Natural killer cell (primary cell): ENCODE measurements around the gene PHLDA2. TPM values are rescaled to one million over a fixed set of nuclear protein-coding genes. Genes with fewer than 3 reads are reported as not detected.
"Not testable (repeated sequence)": the region's sequence is repeated elsewhere in the genome, so short reads cannot be mapped to it uniquely, and the experiment has no call there.

Experiments used
- ATAC-seq, 3 donors: fragments of 150-1000 bp in 2 of 3; fragments of 200-7000 bp in 1 of 3; cut with Tn5 transposase; 1 replicate in 1 of 3; 2 replicates in 2 of 3; pipeline ENCODE4 v1.10.0; 2021; ENCODE audit warnings: mild to moderate bottlenecking in 2 of 3, moderate library complexity in 2 of 3
- DNase-seq, 2 donors: peaks; one replicate each; pipeline versions ENCODE4 v3.0.0 to v3.0.0-alpha.2; 2013 to 2021; ENCODE audit warnings: mixed read lengths in 1 of 2
- H3K27ac ChIP-seq: one replicate; pipeline ENCODE4 v1.5.1; 2013; ENCODE audit warnings: mild to moderate bottlenecking, low read length
- H3K27me3 ChIP-seq: one replicate; pipeline ENCODE4 v1.6.1; 2013; ENCODE audit warnings: low read length; ENCODE audit not compliant: control insufficient read depth, insufficient read depth
- H3K36me3 ChIP-seq: one replicate; pipeline ENCODE4 v1.6.1; 2013; ENCODE audit warnings: low read length; ENCODE audit not compliant: control insufficient read depth, insufficient read depth
- H3K4me1 ChIP-seq: one replicate; pipeline ENCODE4 v1.6.1; 2013; ENCODE audit warnings: low read length; ENCODE audit not compliant: control insufficient read depth, insufficient read depth
- H3K4me3 ChIP-seq: one replicate; pipeline ENCODE4 v1.5.1; 2013; ENCODE audit warnings: low read length
- H3K9me3 ChIP-seq: one replicate; pipeline ENCODE4 v1.6.1; 2013; ENCODE audit warnings: low read length; ENCODE audit not compliant: control insufficient read depth, insufficient read depth
- H3K27ac Mint-ChIP-seq, 2 donors: one replicate each; pipeline ENCODE4 v1.8.0; 2022; ENCODE audit warnings: mild to moderate bottlenecking in 2 of 2, mixed read lengths in 2 of 2, moderate library complexity in 1 of 2
- H3K27me3 Mint-ChIP-seq, 2 donors: one replicate each; pipeline ENCODE4 v1.8.0; 2022; ENCODE audit warnings: low read depth in 2 of 2, mixed read lengths in 2 of 2
- H3K36me3 Mint-ChIP-seq: one replicate; pipeline ENCODE4 v1.8.0; 2022; ENCODE audit warnings: mixed read lengths
- H3K4me1 Mint-ChIP-seq, 2 donors: one replicate each; pipeline ENCODE4 v1.8.0; 2022; ENCODE audit warnings: mixed read lengths in 2 of 2
- H3K4me3 Mint-ChIP-seq: one replicate; pipeline ENCODE4 v1.8.0; 2022; ENCODE audit warnings: mild to moderate bottlenecking, moderate library complexity, mixed read lengths
- H3K9me3 Mint-ChIP-seq, 2 donors: one replicate each; pipeline ENCODE4 v1.8.0; 2022; ENCODE audit warnings: mixed read lengths in 2 of 2
- CTCF ChIP-seq: fragments of 200-600 bp; IDR thresholded peaks from one replicate; pipeline ENCODE4 v1.8.0; 2022; ENCODE audit warnings: antibody characterized with exemption
- WGBS: methylation state at CpG from one replicate; pipeline ENCODE4 v1.1.7; 2013; ENCODE audit warnings: missing lambda C conversion rate; ENCODE audit not compliant: insufficient coverage; 5-methylcytosine and 5-hydroxymethylcytosine counted together
- intact Hi-C: fragments of 100-400 bp; cut with micrococcal nuclease; formaldehyde crosslinking; loops from one replicate; pipeline ENCODE4 v1.14.2; 2022
- total RNA-seq, 4 donors: library from RNA; stranded (reverse); fragments of 120-200 nt in 1 of 4; gene quantifications; one replicate each; pipeline versions ENCODE4 v1.2.3 to v1.2.4, GENCODE V29; 2013 to 2022

PHLDA2 gene
- total RNA-seq, 3 donors from 2014 or later (not counting 1 experiment from before 2014, with no cell fraction given) = 0.79 to 3.2 (median 2.2) TPM

GRCh38 chr11:2937641-2938457 lies 8.6 kb upstream of the PHLDA2 start:
- not testable (repeated sequence) for ATAC-seq

GRCh38 chr11:2934611-2935239 lies 5.5 kb upstream of the PHLDA2 start:
- H3K4me1 Mint-ChIP-seq = peaks cover 5 to 43% of the 10 kb centered on the region in 2 donors
- peak overlapping the region in 1 of 2 donors; percentile 69 for H3K27ac Mint-ChIP-seq
- Histone ChIP-seq H3K4me3 (no peak overlapping the region), H3K27me3 (peaks cover 15% of the 10 kb centered on the region), H3K36me3 (no peaks in the 10 kb centered on the region), H3K9me3 (peaks cover 12% of the 10 kb centered on the region), H3K27ac (no peak overlapping the region), H3K4me1 (peaks cover 29% of the 10 kb centered on the region)
- no peak for ATAC-seq
- no peak for DNase-seq
- 93% methylated on average over 14 of the region's 14 CpGs for WGBS
- intact Hi-C loops = loop anchor here (5.0 kb wide), 2 partner anchors 37 to 58 kb away; partner anchors contain the start of gene NAP1L4
- no peak overlapping the region for H3K4me3 Mint-ChIP-seq
- H3K27me3 Mint-ChIP-seq = peaks cover 0 to 7% of the 10 kb centered on the region in 2 donors
- H3K9me3 Mint-ChIP-seq = peaks cover 11 to 15% of the 10 kb centered on the region in 2 donors
- H3K36me3 Mint-ChIP-seq = peaks cover 14% of the 10 kb centered on the region
- no peak for TF ChIP-seq CTCF

More at GRCh38 chr11:2937641-2938457, 8.6 kb upstream of the PHLDA2 start:
- peak in 1 of 2 donors; percentile 42 for DNase-seq
- H3K9me3 Mint-ChIP-seq = peaks cover 11 to 15% of the 10 kb centered on the region in 2 donors
- H3K27me3 Mint-ChIP-seq, H3K27ac ChIP-seq, H3K27me3 ChIP-seq, H3K36me3 ChIP-seq, intact Hi-C loops, H3K4me3 ChIP-seq: not testable (repeated sequence)
- H3K4me3 Mint-ChIP-seq = peak overlapping the region; percentile 21
- H3K4me1 Mint-ChIP-seq = peaks cover 4 to 31% of the 10 kb centered on the region in 2 donors
- H3K27ac Mint-ChIP-seq = peak overlapping the region; percentile 67 to 78
- H3K4me1 ChIP-seq = peaks cover 27% of the 10 kb centered on the region
- 90% methylated on average over 29 of the region's 32 CpGs for WGBS
- peaks cover 12% of the 10 kb centered on the region for H3K9me3 ChIP-seq
- H3K36me3 Mint-ChIP-seq = peaks cover 14% of the 10 kb centered on the region

GRCh38 chr11:2934021-2934550 lies 4.9 kb upstream of the PHLDA2 start:
- DNase-seq = no peak
- peaks cover 16% of the 10 kb centered on the region for H3K27me3 ChIP-seq
- intact Hi-C loops = loop anchor here (5.0 kb wide), 2 partner anchors 37 to 58 kb away; partner anchors contain the start of gene NAP1L4
- no peak overlapping the region for H3K27ac ChIP-seq
- Mint-ChIP-seq H3K4me3 (no peak overlapping the region), H3K4me1 (peaks cover 5 to 39% of the 10 kb centered on the region in 2 donors), H3K9me3 (peaks cover 11 to 15% of the 10 kb centered on the region in 2 donors), H3K27me3 (peaks cover 0 to 7% of the 10 kb centered on the region in 2 donors), H3K36me3 (peaks cover 14% of the 10 kb centered on the region), H3K27ac (peak overlapping the region; percentile 67 to 82)
- no peaks in the 10 kb centered on the region for H3K36me3 ChIP-seq
- H3K9me3 ChIP-seq = peaks cover 12% of the 10 kb centered on the region
- TF ChIP-seq CTCF = no peak
- H3K4me3 ChIP-seq = no peak overlapping the region
- H3K4me1 ChIP-seq = peaks cover 32% of the 10 kb centered on the region
- WGBS = 94% methylated on average over 7 of the region's 7 CpGs
- no peak for ATAC-seq
